Left lung (tissue), 10 donors: ENCODE measurements around the gene HEXD. TPM values are rescaled to one million over a fixed set of nuclear protein-coding genes. Genes with fewer than 3 reads are reported as not detected.

Experiments used
- ATAC-seq: fragments of 200-7000 bp; cut with Tn5 transposase; one replicate; pipeline ENCODE4 v1.9.1; 2020; ENCODE audit warnings: moderate library complexity
- DNase-seq, 4 donors: peaks; one replicate each; pipeline ENCODE4 v3.0.0-alpha.2; 2013 to 2020
- H3K27ac ChIP-seq, 2 donors: fragments of 200-600 bp; sonication (generic) in 1 of 2; one replicate each; pipeline versions ENCODE4 v1.5.0 to v1.8.0; 2020 to 2021
- H3K27me3 ChIP-seq, 2 donors: fragments of 200-600 bp; sonication (generic) in 1 of 2; one replicate each; pipeline versions ENCODE4 v1.5.0 to v1.8.0; 2020 to 2021
- H3K36me3 ChIP-seq, 2 donors: fragments of 200-600 bp; sonication (generic) in 1 of 2; one replicate each; pipeline versions ENCODE4 v1.5.0 to v1.8.0; 2020 to 2021
- H3K4me1 ChIP-seq, 2 donors: fragments of 200-600 bp; one replicate each; pipeline ENCODE4 v1.8.0; 2021
- H3K4me3 ChIP-seq, 2 donors: fragments of 200-600 bp; sonication (generic) in 1 of 2; one replicate each; pipeline versions ENCODE4 v1.5.0 to v1.8.0; 2020 to 2021; ENCODE audit warnings: mild to moderate bottlenecking in 1 of 2
- H3K9me3 ChIP-seq, 2 donors: fragments of 200-600 bp; sonication (generic) in 1 of 2; one replicate each; pipeline versions ENCODE4 v1.5.0 to v1.8.0; 2020 to 2021
- CTCF ChIP-seq, 2 donors: fragments of 200-600 bp; sonication (generic) in 1 of 2; IDR thresholded peaks; one replicate each; pipeline versions ENCODE4 v1.5.0 to v1.8.0; 2021; ENCODE audit warnings: antibody characterized with exemption in 2 of 2
- intact Hi-C, 2 donors: fragments of 100-400 bp; cut with DNase I; formaldehyde crosslinking; loops; one replicate each; pipeline versions ENCODE4 v1.11.2 to v1.14.2; 2022
- polyA plus RNA-seq, 6 donors: library from polyadenylated mRNA; unstranded; fragments of 120-200 nt; gene quantifications; one replicate each; pipeline ENCODE4 v1.2.1, GENCODE V29; 2013; ENCODE audit not compliant: insufficient read length in 6 of 6
- total RNA-seq, 2 donors: library from RNA; stranded (reverse); fragmentation: NEBNext Ultra II Directional; extraction: Animal tissue kit (Norgen Biotek cat#: 25700); gene quantifications; one replicate each; pipeline ENCODE4 v1.2.1, GENCODE V29; 2021
- donor health status: DM: no; HTN: yes; CAD: no.
- donor health status: DM: no; HTN: no; CAD: no.

HEXD gene
- total and polyA plus RNA-seq, 8 donors = 28.6 to 48.3 (median 38.4) TPM

- DNase-seq = no peak
Observed at GRCh38 chr17:82433560-82434215, 15.5 kb downstream of the HEXD start.

GRCh38 chr17:82434216-82434565 is 16.0 kb downstream of the HEXD start:
- no peaks in the 10 kb centered on the region for H3K27me3 ChIP-seq
- TF ChIP-seq CTCF (IDR thresholded peaks at IDR 0.05) = no peak
- DNase-seq = no peak
- no peaks in the 10 kb centered on the region for H3K9me3 ChIP-seq
- intact Hi-C loops = no loop called here
- no peaks in the 10 kb centered on the region for H3K4me1 ChIP-seq
- no peak for ATAC-seq
- no peak overlapping the region for H3K4me3 ChIP-seq
- no peak overlapping the region for H3K27ac ChIP-seq
- H3K36me3 ChIP-seq = peaks cover 0 to 38% of the 10 kb centered on the region in 2 donors

More at GRCh38 chr17:82433560-82434215, 15.5 kb downstream of the HEXD start:
- Histone ChIP-seq H3K27me3 (no peaks in the 10 kb centered on the region), H3K4me3 (no peak overlapping the region), H3K4me1 (no peaks in the 10 kb centered on the region), H3K9me3 (no peaks in the 10 kb centered on the region), H3K27ac (no peak overlapping the region), H3K36me3 (peaks cover 0 to 38% of the 10 kb centered on the region in 2 donors)
- ATAC-seq = no peak
- TF ChIP-seq CTCF (IDR thresholded peaks at IDR 0.05) = no peak
- intact Hi-C loops = no loop called here

GRCh38 chr17:82435103-82435502 is 17.0 kb downstream of the HEXD start:
- ATAC-seq (no peak), DNase-seq (no peak)
- intact Hi-C loops = no loop called here
- H3K27ac ChIP-seq = no peak overlapping the region
- no peak overlapping the region for H3K4me3 ChIP-seq
- H3K27me3 ChIP-seq = no peaks in the 10 kb centered on the region
- no peak for TF ChIP-seq CTCF (IDR thresholded peaks at IDR 0.05)
- H3K9me3 ChIP-seq = no peaks in the 10 kb centered on the region
- peaks cover 0 to 47% of the 10 kb centered on the region in 2 donors for H3K36me3 ChIP-seq
- H3K4me1 ChIP-seq = peaks cover 0 to 8% of the 10 kb centered on the region in 2 donors

GRCh38 chr17:82435601-82436583 is 17.7 kb downstream of the HEXD start:
- Histone ChIP-seq H3K9me3 (no peaks in the 10 kb centered on the region), H3K36me3 (peaks cover 0 to 47% of the 10 kb centered on the region in 2 donors), H3K27ac (no peak overlapping the region), H3K27me3 (no peaks in the 10 kb centered on the region), H3K4me1 (peaks cover 0 to 16% of the 10 kb centered on the region in 2 donors), H3K4me3 (no peak overlapping the region)
- no peak for TF ChIP-seq CTCF (IDR thresholded peaks at IDR 0.05)
- intact Hi-C loops = no loop called here
- ATAC-seq = no peak
- no peak for DNase-seq
